ENCODE measurements around the gene FLRT1.

FLRT1 gene

GRCh38 chr11:64051297-64051696 lies 15.6 kb downstream of the FLRT1 start:
- no peak for DNase-seq

GRCh38 chr11:64052436-64052835 lies 16.7 kb downstream of the FLRT1 start:
- no peak for DNase-seq

GRCh38 chr11:64052938-64053622 lies 17.3 kb downstream of the FLRT1 start:
- DNase-seq: no peak

- peak; percentile 37 for DNase-seq
Measured at GRCh38 chr11:64053699-64054098, 18.0 kb downstream of the FLRT1 start.

- DNase-seq: peak; percentile 47
Measured at GRCh38 chr11:64055077-64055476, 19.3 kb downstream of the FLRT1 start.

- peak; percentile 88 for DNase-seq
Measured at GRCh38 chr11:64056213-64056785, 20.6 kb downstream of the FLRT1 start.

DNA sequence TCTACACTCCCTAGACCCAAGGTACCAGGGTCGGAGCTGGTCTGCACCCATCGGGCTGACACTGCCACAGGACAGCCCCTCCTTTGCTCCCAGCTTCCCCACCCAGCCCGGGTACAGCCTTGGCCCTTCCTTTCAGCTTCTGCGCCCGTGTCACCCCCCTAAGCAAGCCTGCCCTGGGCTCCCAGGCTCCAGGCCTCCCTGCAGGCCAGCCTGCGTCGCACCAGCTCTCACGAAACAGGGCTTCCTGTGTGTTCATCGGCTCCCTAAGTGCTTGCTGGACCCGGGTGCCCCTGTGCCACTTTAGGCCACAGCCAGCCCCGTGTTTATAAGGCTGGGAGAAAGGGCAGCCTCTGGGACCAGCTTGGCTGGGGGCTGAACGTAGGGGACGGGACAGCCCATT lies 21.1 kb downstream of the FLRT1 start:
- no peak for DNase-seq

DNA sequence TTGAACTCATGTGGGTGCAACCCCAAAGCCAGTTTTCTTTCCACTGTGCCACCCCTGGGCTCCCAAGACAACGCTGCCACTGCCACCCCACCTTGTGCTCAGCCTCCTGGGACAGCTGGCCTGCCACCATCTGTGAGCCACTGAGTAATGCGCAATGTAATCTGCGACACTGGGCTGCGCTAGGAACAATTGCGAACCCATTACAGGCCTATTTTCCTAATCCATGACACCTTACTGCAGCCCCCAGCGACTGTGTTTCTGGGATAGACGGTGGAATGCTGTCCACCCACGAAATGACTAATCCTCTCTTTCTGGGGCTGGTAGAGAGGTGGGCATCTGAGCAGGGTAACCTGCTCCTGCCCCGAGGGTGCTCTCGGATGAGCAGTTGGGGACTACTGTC lies 22.2 kb downstream of the FLRT1 start:
- DNase-seq: no peak

GRCh38 chr11:64058494-64058893 lies 22.8 kb downstream of the FLRT1 start:
- no peak for DNase-seq

GRCh38 chr11:64059339-64060140 lies 23.8 kb downstream of the FLRT1 start:
- no peak for DNase-seq

GRCh38 chr11:64060263-64060860 lies 24.6 kb downstream of the FLRT1 start:
- DNase-seq: no peak

DNA sequence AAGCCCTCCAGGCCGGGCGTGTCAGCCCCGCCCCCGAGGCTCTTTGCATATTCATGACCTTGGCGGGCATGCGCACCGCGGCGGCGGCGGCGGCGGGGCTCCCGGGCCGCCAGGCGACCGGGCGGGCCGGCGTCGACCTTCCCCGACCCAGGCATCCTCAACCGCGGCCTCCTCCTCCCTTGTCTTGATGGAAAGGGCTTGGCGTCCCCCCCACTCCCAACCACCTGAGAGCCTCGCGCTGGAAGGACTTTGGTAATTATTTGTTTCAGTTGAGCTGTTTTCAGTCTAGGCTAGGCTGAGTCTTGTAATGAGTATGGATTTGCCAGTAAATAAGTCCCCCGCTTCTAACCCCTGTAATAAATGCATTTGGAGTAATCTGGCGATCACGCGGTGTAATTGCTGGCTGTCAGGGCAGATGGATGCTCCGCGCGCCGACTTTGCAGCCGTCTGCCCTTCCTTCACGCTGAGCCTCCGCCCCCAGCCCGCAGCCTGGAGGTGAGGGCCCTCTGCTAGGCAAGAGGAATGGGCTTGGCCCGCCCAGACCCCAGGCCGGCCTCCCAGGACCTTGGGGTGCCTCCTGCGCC lies 25.2 kb downstream of the FLRT1 start:
- peak; percentile 84 for DNase-seq

- DNase-seq: no peak
Measured at GRCh38 chr11:64062185-64063039, 26.7 kb downstream of the FLRT1 start.

DNA sequence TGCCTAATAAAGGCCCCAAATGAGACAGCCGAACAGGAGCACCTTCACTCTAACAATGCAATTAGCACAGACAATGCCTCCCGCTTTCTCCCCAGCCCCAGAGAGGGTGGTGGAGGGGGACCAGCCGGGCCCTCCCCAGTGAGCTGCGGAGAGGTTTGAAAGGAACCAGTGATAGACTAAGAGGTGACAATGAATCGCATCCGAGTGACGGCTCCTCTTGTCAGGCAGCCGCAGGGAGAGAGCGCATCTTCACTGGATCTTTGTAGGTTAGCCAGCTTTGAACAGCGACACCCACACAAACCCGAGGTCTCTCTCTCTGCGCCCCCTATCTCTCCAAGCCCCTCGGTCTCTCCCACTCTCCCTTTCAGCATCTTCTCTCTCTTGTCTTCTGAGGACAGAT lies 28.0 kb downstream of the FLRT1 start:
- no peak for DNase-seq

DNA sequence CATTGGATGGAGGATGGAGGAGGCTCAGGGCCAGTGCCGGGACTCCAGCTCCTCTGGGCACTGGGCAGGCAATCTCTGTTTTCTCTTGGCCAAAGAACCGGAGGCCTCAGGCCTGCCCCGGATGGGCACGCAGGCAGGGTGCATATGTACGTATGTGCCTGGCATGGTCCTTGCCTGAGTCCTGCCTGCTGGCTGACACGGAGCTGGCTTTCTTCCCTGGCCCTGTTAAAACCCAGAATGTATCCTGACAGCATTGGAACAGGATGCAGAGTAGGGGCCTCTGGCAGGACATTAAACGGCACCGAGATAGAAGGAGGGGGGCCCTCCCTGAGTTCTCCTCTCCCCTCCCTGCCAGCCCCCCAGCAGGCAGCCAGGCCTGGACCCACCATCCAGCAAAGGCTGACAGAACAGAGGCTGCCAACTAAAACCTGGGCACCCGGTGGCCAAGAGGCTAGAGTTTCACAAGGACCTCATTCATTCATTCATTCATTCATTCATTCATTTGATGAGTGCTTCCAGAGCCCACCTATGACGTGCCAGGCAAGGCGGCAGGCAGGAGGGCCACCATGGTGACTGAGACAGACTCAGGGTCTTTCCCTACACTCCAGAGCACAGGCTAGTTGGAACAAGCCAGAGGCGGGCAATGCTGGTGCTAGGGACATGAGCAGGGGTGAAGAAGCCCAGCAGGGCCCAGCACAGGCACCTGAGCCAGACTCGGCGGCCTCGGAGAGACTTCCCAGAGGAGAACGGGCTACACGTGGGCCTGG lies 28.8 kb downstream of the FLRT1 start:
- no peak for DNase-seq

DNA sequence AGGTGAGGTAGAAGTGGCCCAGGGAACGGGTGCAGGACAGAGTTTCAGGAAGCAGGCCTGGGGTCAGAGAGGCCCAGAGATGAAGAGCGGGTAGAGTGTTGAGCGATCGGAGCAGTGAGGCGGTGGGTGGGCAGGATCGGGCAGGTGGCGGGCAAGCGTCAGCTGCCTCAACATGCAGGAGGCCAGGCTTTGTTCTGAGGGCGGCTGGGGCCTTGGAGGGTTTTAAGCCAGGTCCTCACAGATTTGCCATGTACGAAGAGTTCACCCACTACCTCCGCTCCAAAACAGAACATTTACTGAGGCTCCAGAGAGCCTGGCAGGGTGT lies 29.4 kb downstream of the FLRT1 start:
- DNase-seq: peak; percentile 32

- DNase-seq: no peak
Measured at GRCh38 chr11:64065712-64066111, 30.0 kb downstream of the FLRT1 start.

DNA sequence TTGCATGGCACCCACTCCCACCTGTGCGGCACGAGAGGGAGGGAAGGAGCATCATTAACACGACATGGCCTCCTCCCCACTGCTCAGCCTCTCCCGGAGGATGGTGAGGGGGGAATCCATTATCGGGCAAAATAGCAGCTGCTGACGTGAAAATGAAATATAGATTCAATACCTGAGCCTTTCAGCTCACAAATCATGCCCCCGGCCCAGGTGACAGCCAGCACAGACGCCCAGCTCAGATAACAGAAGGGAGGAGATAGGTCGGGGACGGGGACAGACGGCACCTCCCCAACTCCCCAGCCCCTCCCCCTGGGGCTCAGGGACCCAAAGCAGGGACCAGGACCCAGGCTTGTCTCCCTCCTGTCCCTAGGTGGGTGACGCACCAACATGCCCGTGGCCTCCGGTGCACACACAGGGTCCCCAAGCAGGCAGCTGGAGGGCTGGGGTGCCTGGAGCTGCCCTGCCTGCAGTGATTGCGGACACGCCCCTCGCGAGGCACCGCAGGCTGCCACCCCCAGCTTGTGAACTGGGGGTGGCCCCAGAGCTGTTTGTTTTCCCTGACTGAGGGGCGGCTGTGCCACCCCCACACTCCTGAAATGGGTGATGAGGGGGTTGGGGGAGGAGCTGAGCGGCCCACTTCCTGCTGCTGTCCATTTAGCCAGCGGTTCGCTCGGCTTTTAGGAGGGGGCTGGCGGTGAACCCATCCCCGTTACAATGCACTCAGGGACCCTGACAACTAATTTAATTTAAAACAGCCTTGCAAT lies 31.7 kb downstream of the FLRT1 start:
- peak; percentile 95 for DNase-seq

DNA sequence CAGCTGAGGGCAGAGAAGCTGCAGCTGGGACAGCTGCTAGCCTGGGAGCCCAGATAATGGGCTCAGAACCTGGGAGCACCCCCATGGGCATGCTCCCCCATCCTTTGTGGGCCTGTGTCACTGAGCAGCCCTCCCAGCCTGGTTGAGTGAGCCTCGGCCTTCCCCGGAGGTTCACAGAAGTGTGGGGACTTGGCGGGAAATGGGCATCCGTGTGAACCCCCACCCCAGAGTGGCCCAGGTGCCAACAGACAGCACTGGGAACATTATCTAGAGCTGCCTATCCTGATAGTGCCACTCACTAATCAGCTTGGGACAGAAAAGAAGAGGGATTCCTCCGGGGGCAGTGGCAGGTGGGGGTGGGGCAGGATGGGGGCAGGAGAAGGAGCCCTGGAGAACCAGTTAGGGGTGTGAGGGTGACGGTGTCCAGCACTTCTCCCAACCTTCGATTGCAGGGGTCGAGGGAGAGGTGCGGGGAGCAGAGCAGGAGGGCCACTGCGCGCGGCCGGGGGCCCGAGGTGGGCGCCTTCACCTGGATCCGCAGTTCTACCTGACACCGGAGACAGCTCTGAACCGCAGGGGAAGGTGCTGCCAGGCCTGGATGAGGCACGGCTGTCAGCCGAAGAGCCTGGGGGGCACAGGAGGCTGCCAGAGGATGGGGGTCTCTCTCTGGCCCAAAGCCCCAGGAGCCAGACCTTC lies 33.1 kb downstream of the FLRT1 start:
- DNase-seq: no peak
